ENCODE data around the gene TYW1. TPM values are rescaled to one million over a fixed set of nuclear protein-coding genes. Genes with fewer than 3 reads are reported as not detected.

TYW1 gene
- total and polyA plus RNA-seq, 2 of the 4 experiments (the other 2 are of a cell fraction), result 10.7 to 23.7 TPM

- no peak overlapping the region for H4K5ac ChIP-seq (ENCODE audit: low read depth, low read length)
- BruUV-seq (replicated peaks), result no TSS peak
- H3K36me3 ChIP-seq (ENCODE audit: control insufficient read depth, insufficient read depth, low read length), result no peaks in the 10 kb centered on the region
- ChIA-PET CTCF (no interaction called here), POLR2A (ENCODE audit: unreplicated experiment) (no interaction called here)
- no peaks in the 10 kb centered on the region for H3K79me1 ChIP-seq (ENCODE audit: low read depth in 1 of 2, low read length in 2 of 2)
- WGBS, 2 experiments (ENCODE audit: extremely low coverage in 2 of 2, insufficient read length in 1 of 2), result no CpG with 5 or more reads among the region's 4 CpGs
- H3K27ac ChIP-seq (ENCODE audit: insufficient read depth, low read length), result no peak overlapping the region
- H3K23ac ChIP-seq (ENCODE audit: low read depth, low read length), result no peak overlapping the region
- no peak overlapping the region for H4K8ac ChIP-seq (ENCODE audit: low read depth in 2 of 2, low read length in 2 of 2)
- DNase-seq, result no peak
- dilution Hi-C loops (cut with HindIII; ENCODE audit: low sequenced_read_pairs, unreplicated experiment), result no loop called here
- H3K4ac ChIP-seq (ENCODE audit: low read depth, low read length), result no peak overlapping the region
- H3K4me1 ChIP-seq (ENCODE audit: control insufficient read depth, insufficient read depth, low read length), result no peaks in the 10 kb centered on the region
- H3K27me3 ChIP-seq (ENCODE audit: control insufficient read depth, insufficient read depth, low read length), result no peaks in the 10 kb centered on the region
- no peak overlapping the region for H2BK120ac ChIP-seq (ENCODE audit: low read depth, low read length)
- no peaks in the 10 kb centered on the region for H3K9me1 ChIP-seq (ENCODE audit: insufficient read depth, low read length)
- no peak overlapping the region for H2AK5ac ChIP-seq (ENCODE audit: low read depth, low read length)
- no peak for ATAC-seq (ENCODE audit: low read depth)
- no peak overlapping the region for H2BK5ac ChIP-seq (ENCODE audit: low read depth, low read length, poor library complexity, severe bottlenecking)
- no peak overlapping the region for H3K56ac ChIP-seq (ENCODE audit: extremely low read depth, insufficient read depth, low read length)
- no peaks in the 10 kb centered on the region for H3K9me3 ChIP-seq (ENCODE audit: control insufficient read depth, insufficient read depth, low read length)
- H2AFZ ChIP-seq (replicated peaks; ENCODE audit: low read length, poor library complexity), result no peak overlapping the region
- H3K4me3 ChIP-seq (ENCODE audit: insufficient read depth, low read depth, low read length), result no peak overlapping the region
- no peak overlapping the region for H2AK9ac ChIP-seq (replicated peaks; ENCODE audit: low read depth, low read length, poor library complexity)
- H4K91ac ChIP-seq (ENCODE audit: insufficient read depth, low read depth, low read length), result no peak overlapping the region
- H3K4me2 ChIP-seq (ENCODE audit: low read depth, low read length), result no peak overlapping the region
- in situ Hi-C loops (cut with MboI; ENCODE audit: low sequenced_read_pairs), result no loop called here
- no peak overlapping the region for H2BK15ac ChIP-seq (ENCODE audit: low read depth, low read length)
- TF ChIP-seq MAZ (IDR thresholded peaks at IDR 0.05; ENCODE audit: borderline replicate concordance, low read depth, low read length) (no peak), MAFK (IDR thresholded peaks at IDR 0.05; ENCODE audit: low read depth, low read length) (no peak)
- H3K18ac ChIP-seq (ENCODE audit: low read depth, low read length), result no peak overlapping the region
- no peaks in the 10 kb centered on the region for H4K20me1 ChIP-seq (ENCODE audit: insufficient read depth, low read length)
- H3K14ac ChIP-seq (replicated peaks; ENCODE audit: low read depth, low read length), result no peak overlapping the region
- H3K9ac ChIP-seq (ENCODE audit: low read depth, low read length), result no peak overlapping the region
- no peak overlapping the region for H2BK20ac ChIP-seq (ENCODE audit: low read depth, low read length)
- intact Hi-C loops (cut with micrococcal nuclease), result no loop called here
Measured at GRCh38 chr7:67209256-67209655, 212.6 kb downstream of the TYW1 start.
